GM10266 (cell line): Measurements from ENCODE around the gene ELAVL2.

Experiments
- DNase-seq: peaks from one replicate; pipeline ENCODE4 v3.0.0; 2012; ENCODE audit errors: extremely low spot score
- CTCF ChIP-seq: IDR thresholded peaks from 2 replicates; pipeline ENCODE4 v1.5.1; 2012; ENCODE audit warnings: mild to moderate bottlenecking, low read depth; ENCODE audit not compliant: control insufficient read depth, insufficient read depth; ENCODE audit errors: missing control alignments

The ELAVL2 gene

GRCh38 chr9:23825700-23826099 lies 340 bp downstream of the ELAVL2 start:
- DNase-seq: no peak
- no peak for TF ChIP-seq CTCF

GRCh38 chr9:23824830-23825591 lies 1.0 kb downstream of the ELAVL2 start:
- no peak for DNase-seq
- TF ChIP-seq CTCF: no peak

- DNase-seq: no peak
- no peak for TF ChIP-seq CTCF
Measured at GRCh38 chr9:23823986-23824829, 1.8 kb downstream of the ELAVL2 start.

GRCh38 chr9:23823269-23823668 lies 2.8 kb downstream of the ELAVL2 start:
- no peak for TF ChIP-seq CTCF
- DNase-seq: no peak

GRCh38 chr9:23822261-23823169 lies 3.5 kb downstream of the ELAVL2 start:
- TF ChIP-seq CTCF: no peak
- DNase-seq: no peak

- no peak for TF ChIP-seq CTCF
- DNase-seq: no peak
Measured at GRCh38 chr9:23821375-23822181, 4.5 kb downstream of the ELAVL2 start.
